SK-N-SH treated with all-trans-retinoic acid at 6 μM for 48 hours (cell line): Measurements from ENCODE around the gene MED12.

ENCODE experiments used
- ATAC-seq: fragments of 200-7000 bp; cut with Tn5 transposase; 3 replicates; pipeline ENCODE4 v1.9.1; 2020; ENCODE audit warnings: mild to moderate bottlenecking, moderate library complexity
- BACH2 ChIP-seq: fragments of 250-450 bp; sonication (Bioruptor Pico); IDR thresholded peaks from 2 replicates; pipeline ENCODE4 v1.9.0; 2021; ENCODE audit warnings: mild to moderate bottlenecking, borderline replicate concordance
- CSDC2 ChIP-seq: fragments of 250-450 bp; sonication (Bioruptor Pico); IDR thresholded peaks from 2 replicates; pipeline ENCODE4 v1.5.0; 2020; ENCODE audit warnings: mild to moderate bottlenecking, moderate library complexity
- ESRRG ChIP-seq: fragments of 250-450 bp; sonication (Bioruptor Pico); IDR thresholded peaks from 2 replicates; pipeline ENCODE4 v1.6.1; 2021; ENCODE audit warnings: mild to moderate bottlenecking
- GLIS3 ChIP-seq: fragments of 250-450 bp; sonication (Bioruptor Pico); IDR thresholded peaks from 2 replicates; pipeline ENCODE4 v1.5.0; 2020; ENCODE audit warnings: mild to moderate bottlenecking, moderate library complexity
- ISL1 ChIP-seq: fragments of 250-450 bp; sonication (Bioruptor Pico); IDR thresholded peaks from 2 replicates; pipeline ENCODE4 v2.1.2; 2022; ENCODE audit warnings: mild to moderate bottlenecking, moderate library complexity
- OSR1 ChIP-seq: fragments of 250-450 bp; sonication (Bioruptor Pico); IDR thresholded peaks from 2 replicates; pipeline ENCODE4 v1.8.0; 2022; ENCODE audit warnings: moderate library complexity, mild to moderate bottlenecking, inconsistent platforms
- PPARA ChIP-seq: fragments of 250-450 bp; sonication (Bioruptor Pico); IDR thresholded peaks from 2 replicates; pipeline ENCODE4 v1.5.0; 2020; ENCODE audit warnings: mild to moderate bottlenecking, borderline replicate concordance
- RARB ChIP-seq: fragments of 250-450 bp; sonication (Bioruptor Pico); IDR thresholded peaks from 2 replicates; pipeline ENCODE4 v1.8.0; 2021; ENCODE audit warnings: mild to moderate bottlenecking, moderate library complexity
- SNAI2 ChIP-seq: fragments of 250-450 bp; sonication (Bioruptor Pico); IDR thresholded peaks from 2 replicates; pipeline ENCODE4 v1.5.0; 2020; ENCODE audit warnings: mild to moderate bottlenecking, moderate library complexity
- TCF4 ChIP-seq: fragments of 250-450 bp; sonication (Bioruptor Pico); IDR thresholded peaks from 2 replicates; pipeline ENCODE4 v1.8.0; 2021; ENCODE audit warnings: mild to moderate bottlenecking, moderate library complexity, borderline replicate concordance
- TOX ChIP-seq: fragments of 250-450 bp; sonication (Bioruptor Pico); IDR thresholded peaks from 2 replicates; pipeline ENCODE4 v1.8.0; 2021; ENCODE audit warnings: mild to moderate bottlenecking, moderate library complexity, borderline replicate concordance
- ZC3H10 ChIP-seq: fragments of 250-450 bp; sonication (Bioruptor Pico); IDR thresholded peaks from 2 replicates; pipeline ENCODE4 v1.5.1; 2021; ENCODE audit warnings: mild to moderate bottlenecking, moderate library complexity
- ZFP3 ChIP-seq: fragments of 250-450 bp; sonication (Bioruptor Pico); IDR thresholded peaks from 2 replicates; pipeline ENCODE4 v1.5.0; 2020; ENCODE audit warnings: mild to moderate bottlenecking, moderate library complexity
- ZFP30 ChIP-seq: fragments of 450-650 bp; formaldehyde crosslinking; IDR thresholded peaks from 2 replicates; pipeline ENCODE4 v1.5.0; 2022; ENCODE audit warnings: mild to moderate bottlenecking, moderate library complexity
- ZNF565 ChIP-seq: fragments of 450-650 bp; formaldehyde crosslinking; conservative IDR thresholded peaks from 2 replicates; pipeline ENCODE4 v1.5.0; 2020; ENCODE audit warnings: low read depth, mild to moderate bottlenecking, moderate library complexity
- ZNF70 ChIP-seq: fragments of 450-650 bp; formaldehyde crosslinking; IDR thresholded peaks from 2 replicates; pipeline ENCODE4 v1.5.0; 2020; ENCODE audit warnings: mild to moderate bottlenecking, moderate library complexity
- ZNF8 ChIP-seq: fragments of 450-650 bp; formaldehyde crosslinking; IDR thresholded peaks from 2 replicates; pipeline ENCODE4 v1.5.0; 2020; ENCODE audit warnings: mild to moderate bottlenecking, moderate library complexity
- TF ChIP-seq, protein P1 (sequence below): fragments of 250-450 bp; sonication (Bioruptor Pico); IDR thresholded peaks from 2 replicates; pipeline ENCODE4 v1.5.0; 2020; ENCODE audit warnings: mild to moderate bottlenecking, moderate library complexity
- TF ChIP-seq, protein P2 (sequence below): fragments of 250-450 bp; sonication (Bioruptor Pico); IDR thresholded peaks from 2 replicates; pipeline ENCODE4 v1.5.1; 2020; ENCODE audit warnings: low read depth, mild to moderate bottlenecking, moderate library complexity
- TF ChIP-seq, protein P3 (sequence below): fragments of 250-450 bp; sonication (Bioruptor Pico); IDR thresholded peaks from 2 replicates; pipeline ENCODE4 v1.5.1; 2021; ENCODE audit warnings: mild to moderate bottlenecking, moderate library complexity
- TF ChIP-seq, protein P4 (sequence below): fragments of 250-450 bp; sonication (Bioruptor Pico); IDR thresholded peaks from 2 replicates; pipeline ENCODE4 v1.8.0; 2020; ENCODE audit warnings: mild to moderate bottlenecking, moderate library complexity, borderline replicate concordance
- TF ChIP-seq, protein P5 (sequence below): fragments of 250-450 bp; sonication (Bioruptor Pico); IDR thresholded peaks from 2 replicates; pipeline ENCODE4 v1.8.0; 2021; ENCODE audit warnings: low read depth, mild to moderate bottlenecking, moderate library complexity, borderline replicate concordance

Gene MED12

DNA sequence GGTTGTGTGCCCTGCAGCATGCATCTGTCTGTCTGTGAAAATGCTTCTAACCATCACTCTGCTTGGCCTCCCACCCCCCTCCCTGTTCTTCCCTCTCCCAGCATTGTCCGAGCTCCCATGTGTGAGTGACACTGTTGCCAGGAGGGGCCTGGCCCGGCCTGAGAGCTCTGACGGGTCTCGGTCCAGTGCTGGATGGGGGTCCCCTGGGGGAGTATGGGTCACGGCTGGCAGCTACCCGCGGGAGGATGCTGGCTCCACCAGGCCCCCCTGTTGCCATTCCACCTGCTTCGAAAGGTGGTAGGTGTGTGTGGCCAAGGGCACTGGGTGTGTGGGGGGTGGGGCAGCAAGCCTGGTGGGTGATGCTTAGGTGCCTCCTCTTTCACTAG lies 29.9 kb downstream of the MED12 start (continued):
- TF ChIP-seq, protein P1, sequence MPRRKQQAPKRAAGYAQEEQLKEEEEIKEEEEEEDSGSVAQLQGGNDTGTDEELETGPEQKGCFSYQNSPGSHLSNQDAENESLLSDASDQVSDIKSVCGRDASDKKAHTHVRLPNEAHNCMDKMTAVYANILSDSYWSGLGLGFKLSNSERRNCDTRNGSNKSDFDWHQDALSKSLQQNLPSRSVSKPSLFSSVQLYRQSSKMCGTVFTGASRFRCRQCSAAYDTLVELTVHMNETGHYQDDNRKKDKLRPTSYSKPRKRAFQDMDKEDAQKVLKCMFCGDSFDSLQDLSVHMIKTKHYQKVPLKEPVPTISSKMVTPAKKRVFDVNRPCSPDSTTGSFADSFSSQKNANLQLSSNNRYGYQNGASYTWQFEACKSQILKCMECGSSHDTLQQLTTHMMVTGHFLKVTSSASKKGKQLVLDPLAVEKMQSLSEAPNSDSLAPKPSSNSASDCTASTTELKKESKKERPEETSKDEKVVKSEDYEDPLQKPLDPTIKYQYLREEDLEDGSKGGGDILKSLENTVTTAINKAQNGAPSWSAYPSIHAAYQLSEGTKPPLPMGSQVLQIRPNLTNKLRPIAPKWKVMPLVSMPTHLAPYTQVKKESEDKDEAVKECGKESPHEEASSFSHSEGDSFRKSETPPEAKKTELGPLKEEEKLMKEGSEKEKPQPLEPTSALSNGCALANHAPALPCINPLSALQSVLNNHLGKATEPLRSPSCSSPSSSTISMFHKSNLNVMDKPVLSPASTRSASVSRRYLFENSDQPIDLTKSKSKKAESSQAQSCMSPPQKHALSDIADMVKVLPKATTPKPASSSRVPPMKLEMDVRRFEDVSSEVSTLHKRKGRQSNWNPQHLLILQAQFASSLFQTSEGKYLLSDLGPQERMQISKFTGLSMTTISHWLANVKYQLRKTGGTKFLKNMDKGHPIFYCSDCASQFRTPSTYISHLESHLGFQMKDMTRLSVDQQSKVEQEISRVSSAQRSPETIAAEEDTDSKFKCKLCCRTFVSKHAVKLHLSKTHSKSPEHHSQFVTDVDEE: no peak
- TF ChIP-seq ZC3H10 (CRISPR knock-in tag) (no peak), TOX (no peak), ZNF70 (CRISPR knock-in tag) (no peak), PPARA (CRISPR knock-in tag) (no peak)
- TF ChIP-seq, protein P2, sequence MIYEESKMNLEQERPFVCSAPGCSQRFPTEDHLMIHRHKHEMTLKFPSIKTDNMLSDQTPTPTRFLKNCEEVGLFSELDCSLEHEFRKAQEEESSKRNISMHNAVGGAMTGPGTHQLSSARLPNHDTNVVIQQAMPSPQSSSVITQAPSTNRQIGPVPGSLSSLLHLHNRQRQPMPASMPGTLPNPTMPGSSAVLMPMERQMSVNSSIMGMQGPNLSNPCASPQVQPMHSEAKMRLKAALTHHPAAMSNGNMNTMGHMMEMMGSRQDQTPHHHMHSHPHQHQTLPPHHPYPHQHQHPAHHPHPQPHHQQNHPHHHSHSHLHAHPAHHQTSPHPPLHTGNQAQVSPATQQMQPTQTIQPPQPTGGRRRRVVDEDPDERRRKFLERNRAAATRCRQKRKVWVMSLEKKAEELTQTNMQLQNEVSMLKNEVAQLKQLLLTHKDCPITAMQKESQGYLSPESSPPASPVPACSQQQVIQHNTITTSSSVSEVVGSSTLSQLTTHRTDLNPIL (CRISPR knock-in tag): no peak

DNA sequence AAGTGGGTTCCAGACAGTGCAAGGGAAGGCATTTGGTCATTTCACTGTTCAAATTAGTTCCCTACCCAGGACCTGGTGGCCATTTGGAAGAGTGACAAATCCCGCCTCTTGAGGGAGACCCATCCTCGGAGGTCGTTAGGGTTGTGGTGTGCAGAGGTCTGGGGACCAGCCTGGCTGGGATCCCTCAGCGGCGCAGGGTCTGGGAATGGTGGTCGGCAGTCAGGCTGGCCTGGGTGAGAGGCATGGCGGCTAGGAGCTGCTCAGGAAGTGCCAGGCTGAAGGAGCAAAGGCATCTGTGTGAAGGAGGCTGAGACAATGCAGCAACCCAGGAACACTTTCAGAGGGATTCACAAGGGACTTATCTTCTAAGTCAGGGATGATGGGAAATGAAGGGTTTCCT lies 33.0 kb downstream of the MED12 start:
- no peak for ATAC-seq
- TF ChIP-seq TCF4 (CRISPR knock-in tag) (no peak), CSDC2 (no peak), ZNF565 (CRISPR knock-in tag) (no peak), ISL1 (no peak), ESRRG (no peak)
- TF ChIP-seq, protein P3, sequence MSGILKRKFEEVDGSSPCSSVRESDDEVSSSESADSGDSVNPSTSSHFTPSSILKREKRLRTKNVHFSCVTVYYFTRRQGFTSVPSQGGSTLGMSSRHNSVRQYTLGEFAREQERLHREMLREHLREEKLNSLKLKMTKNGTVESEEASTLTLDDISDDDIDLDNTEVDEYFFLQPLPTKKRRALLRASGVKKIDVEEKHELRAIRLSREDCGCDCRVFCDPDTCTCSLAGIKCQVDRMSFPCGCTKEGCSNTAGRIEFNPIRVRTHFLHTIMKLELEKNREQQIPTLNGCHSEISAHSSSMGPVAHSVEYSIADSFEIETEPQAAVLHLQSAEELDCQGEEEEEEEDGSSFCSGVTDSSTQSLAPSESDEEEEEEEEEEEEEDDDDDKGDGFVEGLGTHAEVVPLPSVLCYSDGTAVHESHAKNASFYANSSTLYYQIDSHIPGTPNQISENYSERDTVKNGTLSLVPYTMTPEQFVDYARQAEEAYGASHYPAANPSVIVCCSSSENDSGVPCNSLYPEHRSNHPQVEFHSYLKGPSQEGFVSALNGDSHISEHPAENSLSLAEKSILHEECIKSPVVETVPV: no peak
- TF ChIP-seq, protein P4, sequence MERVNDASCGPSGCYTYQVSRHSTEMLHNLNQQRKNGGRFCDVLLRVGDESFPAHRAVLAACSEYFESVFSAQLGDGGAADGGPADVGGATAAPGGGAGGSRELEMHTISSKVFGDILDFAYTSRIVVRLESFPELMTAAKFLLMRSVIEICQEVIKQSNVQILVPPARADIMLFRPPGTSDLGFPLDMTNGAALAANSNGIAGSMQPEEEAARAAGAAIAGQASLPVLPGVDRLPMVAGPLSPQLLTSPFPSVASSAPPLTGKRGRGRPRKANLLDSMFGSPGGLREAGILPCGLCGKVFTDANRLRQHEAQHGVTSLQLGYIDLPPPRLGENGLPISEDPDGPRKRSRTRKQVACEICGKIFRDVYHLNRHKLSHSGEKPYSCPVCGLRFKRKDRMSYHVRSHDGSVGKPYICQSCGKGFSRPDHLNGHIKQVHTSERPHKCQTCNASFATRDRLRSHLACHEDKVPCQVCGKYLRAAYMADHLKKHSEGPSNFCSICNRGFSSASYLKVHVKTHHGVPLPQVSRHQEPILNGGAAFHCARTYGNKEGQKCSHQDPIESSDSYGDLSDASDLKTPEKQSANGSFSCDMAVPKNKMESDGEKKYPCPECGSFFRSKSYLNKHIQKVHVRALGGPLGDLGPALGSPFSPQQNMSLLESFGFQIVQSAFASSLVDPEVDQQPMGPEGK (CRISPR knock-in tag): no peak

DNA sequence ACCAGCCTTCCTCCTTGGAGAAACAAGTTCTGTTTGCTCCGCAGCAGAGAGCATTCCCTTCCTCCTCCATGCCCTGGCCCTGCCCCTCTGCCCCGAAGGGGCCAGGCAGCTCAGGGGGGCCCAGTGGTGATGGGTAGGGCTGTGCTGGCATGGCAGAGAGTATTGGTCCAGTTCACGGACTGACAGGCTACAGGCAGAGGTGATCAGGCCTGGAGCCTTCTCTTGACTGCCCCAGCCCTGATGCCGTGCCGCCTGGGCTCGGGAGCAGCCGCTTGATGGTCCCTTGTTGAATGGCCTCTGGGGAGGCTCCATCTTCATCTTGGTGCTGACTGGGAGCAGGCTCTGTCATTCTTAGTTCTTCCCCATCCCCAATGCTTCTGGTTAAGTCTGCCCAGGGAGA lies 35.8 kb downstream of the MED12 start:
- no peak for ATAC-seq
- no peak for TF ChIP-seq ZNF565 (CRISPR knock-in tag)
- no peak for TF ChIP-seq SNAI2 (CRISPR knock-in tag)
- TF ChIP-seq TOX: no peak
- TF ChIP-seq ZNF70 (CRISPR knock-in tag): no peak
- no peak for TF ChIP-seq RARB (CRISPR knock-in tag)
- no peak for TF ChIP-seq ZFP30 (CRISPR knock-in tag)
- no peak for TF ChIP-seq CSDC2
- no peak for TF ChIP-seq GLIS3 (CRISPR knock-in tag)
- TF ChIP-seq, protein P2 (CRISPR knock-in tag): no peak
- no peak for TF ChIP-seq ESRRG
- TF ChIP-seq, protein P5, sequence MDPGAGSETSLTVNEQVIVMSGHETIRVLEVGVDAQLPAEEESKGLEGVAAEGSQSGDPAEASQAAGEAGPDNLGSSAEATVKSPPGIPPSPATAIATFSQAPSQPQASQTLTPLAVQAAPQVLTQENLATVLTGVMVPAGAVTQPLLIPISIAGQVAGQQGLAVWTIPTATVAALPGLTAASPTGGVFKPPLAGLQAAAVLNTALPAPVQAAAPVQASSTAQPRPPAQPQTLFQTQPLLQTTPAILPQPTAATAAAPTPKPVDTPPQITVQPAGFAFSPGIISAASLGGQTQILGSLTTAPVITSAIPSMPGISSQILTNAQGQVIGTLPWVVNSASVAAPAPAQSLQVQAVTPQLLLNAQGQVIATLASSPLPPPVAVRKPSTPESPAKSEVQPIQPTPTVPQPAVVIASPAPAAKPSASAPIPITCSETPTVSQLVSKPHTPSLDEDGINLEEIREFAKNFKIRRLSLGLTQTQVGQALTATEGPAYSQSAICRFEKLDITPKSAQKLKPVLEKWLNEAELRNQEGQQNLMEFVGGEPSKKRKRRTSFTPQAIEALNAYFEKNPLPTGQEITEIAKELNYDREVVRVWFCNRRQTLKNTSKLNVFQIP: no peak
- no peak for TF ChIP-seq OSR1
- no peak for TF ChIP-seq ZC3H10 (CRISPR knock-in tag)

DNA sequence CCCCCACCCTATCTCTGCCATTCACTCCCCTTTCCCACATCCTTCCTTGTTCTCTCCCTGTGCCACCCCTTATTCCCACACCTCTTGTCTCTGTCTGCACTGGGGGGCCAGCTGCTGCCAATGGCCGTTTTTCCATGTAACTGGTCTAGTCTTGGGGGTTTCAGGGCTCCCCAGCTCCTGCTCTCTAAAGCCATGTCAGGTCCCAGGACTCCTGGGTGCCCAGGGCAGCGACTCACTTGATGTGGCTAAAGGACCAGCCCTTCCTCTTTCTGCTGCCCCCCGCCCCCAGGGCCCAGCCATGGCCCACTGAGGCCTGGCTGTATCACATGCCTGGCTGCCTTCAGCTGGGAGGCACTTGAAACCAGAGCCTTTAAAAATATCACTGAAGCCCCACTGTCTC lies 36.2 kb downstream of the MED12 start:
- ATAC-seq: no peak
- TF ChIP-seq, protein P3: no peak
- TF ChIP-seq RARB (CRISPR knock-in tag) (no peak), ZFP3 (CRISPR knock-in tag) (no peak), GLIS3 (CRISPR knock-in tag) (no peak), BACH2 (CRISPR knock-in tag) (no peak), TOX (no peak), ZNF70 (CRISPR knock-in tag) (no peak), ZNF8 (CRISPR knock-in tag) (no peak), ISL1 (no peak)
- TF ChIP-seq, protein P5: no peak
